ENCODE results near the gene RAD50.
"Not testable (repeated sequence)": the region's sequence is repeated elsewhere in the genome, so short reads cannot be mapped to it uniquely, and the experiment has no call there.

RAD50 gene

DNA sequence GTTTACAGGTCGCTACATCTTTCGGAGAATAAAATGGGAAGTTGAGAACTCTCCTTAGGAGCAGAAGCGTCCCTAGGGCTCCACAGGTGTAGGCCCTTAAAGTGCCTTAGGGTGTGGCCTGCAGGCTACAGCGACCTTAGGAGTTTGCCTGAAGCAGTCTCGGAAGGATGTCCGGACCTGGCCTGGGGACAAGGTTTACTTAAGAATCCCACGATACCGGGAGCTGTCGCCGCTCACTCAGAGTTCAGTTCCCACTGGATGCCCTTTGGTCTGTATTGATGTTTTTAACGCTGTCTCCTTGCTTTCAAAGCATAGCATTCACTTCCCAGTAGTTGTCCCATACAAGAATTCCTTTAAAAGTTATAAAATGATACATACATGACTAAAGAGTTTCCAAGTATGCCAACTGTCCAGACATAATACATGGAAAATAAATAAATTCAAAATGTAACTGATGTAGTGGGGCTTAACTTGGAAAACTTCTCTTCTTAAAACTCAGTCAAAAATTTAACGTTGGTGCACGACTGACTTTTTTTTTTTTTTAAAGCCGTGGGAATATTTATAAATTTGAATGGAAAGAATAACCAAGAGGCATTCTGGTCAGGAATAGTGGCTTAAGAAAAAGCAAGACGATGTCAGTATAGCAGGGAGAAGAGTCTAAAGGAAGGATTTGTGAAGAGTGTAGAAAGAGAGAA lies 848 bp downstream of the RAD50 start:
- peak; percentile 33 for DNase-seq

DNA sequence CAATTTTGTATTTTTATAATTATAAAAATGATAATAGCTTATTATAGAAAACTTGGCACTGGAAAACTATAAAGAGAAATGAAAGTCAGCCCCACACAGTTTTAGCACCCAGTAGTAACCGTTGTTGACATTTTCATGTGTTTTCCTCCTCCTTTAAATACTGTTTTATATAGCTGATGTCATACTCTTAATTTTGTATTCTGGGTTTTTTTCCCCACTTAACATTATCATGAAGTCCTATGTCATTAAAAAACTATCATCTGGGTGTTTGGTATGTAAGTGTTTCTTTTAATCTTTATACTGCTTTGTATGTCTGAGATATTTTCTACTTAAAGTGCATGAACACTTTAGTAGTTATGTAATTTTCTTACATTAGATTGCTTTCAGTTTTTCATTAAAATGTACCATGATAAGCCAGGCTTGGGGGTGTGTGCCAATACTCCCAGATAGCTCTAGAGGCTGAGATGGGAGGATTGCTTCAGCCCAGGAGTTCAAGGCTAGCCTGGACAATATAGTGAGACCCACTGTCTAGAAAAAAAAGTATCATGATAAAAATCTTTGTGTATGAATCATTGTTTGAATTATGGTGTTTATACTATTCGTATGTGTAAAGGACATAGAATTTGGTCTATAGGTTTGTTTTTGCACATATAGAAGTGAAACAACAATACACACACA lies 2.7 kb downstream of the RAD50 start:
- no peak for DNase-seq

DNA sequence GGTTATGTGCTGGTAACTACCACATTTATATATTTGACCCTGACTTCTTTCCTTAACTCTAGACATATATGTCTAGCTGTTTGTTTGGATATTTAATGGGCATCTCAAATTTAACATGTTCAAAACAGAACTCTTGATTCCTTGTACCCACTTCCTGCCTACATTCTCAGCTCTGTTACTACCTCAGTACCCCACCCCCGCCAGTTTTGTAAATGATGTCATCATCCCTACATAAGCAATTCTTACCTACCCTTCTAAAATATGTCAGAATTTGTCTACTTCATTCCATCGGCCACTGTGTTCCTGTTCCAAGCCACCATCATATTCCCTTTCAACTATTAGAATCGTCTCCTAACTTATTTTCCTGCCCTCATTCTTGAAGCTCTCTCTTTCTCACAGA lies 4.8 kb downstream of the RAD50 start:
- no peak for DNase-seq

DNA sequence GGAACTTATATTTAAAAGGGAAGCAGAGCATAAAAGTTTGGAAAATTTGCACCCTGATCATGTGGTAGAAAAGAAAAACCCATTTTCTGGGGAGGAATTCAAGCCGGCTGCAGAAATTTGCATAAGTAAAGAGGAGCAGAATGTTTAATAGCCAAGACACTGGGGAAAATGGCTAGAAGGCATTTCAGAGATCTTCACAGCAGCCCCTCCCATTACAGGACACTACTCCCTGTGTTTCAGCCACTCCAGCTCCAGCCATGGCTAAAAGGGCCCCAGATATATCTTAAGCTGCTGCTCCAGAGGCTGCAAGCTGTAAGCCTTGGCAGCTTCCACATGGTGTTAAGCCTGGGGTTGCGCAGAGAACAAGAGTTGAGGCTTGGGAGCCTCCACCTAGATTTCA lies 7.8 kb downstream of the RAD50 start:
- DNase-seq, result not testable (repeated sequence)

DNA sequence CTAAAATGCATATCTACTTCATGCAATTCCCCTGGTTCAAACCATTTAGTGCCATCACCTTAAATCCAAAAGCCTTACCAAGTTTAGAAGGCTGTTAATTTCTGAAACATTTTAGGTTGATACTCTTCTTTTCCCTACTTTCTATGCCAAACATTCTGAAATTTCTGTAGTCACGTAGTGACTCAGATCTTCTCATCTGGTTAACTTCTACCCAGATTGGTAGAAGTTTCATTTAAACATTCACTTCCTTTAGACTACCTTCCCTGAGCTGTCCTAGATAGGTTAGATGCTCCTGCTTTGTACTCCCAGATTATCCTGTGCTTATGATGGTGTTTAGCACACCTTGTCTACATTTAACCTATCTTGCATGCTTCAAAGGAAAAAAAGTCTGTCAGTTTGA lies 9.9 kb downstream of the RAD50 start:
- no peak for DNase-seq

- no peak for DNase-seq
Measured at GRCh38 chr5:132576123-132576522, 19.3 kb downstream of the RAD50 start.

DNA sequence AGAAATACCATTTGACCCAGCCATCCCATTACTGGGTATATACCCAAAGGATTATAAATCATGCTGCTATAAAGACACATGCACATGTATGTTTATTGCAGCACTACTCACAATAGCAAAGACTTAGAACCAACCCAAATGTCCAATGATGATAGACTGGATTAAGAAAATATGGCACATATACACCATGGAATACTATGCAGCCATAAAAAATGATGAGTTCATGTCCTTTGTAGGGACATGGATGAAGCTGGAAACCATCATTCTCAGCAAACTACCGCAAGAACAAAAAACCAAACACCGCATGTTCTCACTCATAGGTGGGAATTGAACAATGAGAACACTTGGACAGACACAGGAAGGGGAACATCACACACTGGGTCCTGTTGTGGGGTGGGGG lies 27.8 kb downstream of the RAD50 start:
- DNase-seq, result not testable (repeated sequence)

- DNase-seq, result no peak
Measured at GRCh38 chr5:132586063-132586462, 29.3 kb downstream of the RAD50 start.

GRCh38 chr5:132589467-132589866 lies 32.7 kb downstream of the RAD50 start:
- DNase-seq, result no peak

DNA sequence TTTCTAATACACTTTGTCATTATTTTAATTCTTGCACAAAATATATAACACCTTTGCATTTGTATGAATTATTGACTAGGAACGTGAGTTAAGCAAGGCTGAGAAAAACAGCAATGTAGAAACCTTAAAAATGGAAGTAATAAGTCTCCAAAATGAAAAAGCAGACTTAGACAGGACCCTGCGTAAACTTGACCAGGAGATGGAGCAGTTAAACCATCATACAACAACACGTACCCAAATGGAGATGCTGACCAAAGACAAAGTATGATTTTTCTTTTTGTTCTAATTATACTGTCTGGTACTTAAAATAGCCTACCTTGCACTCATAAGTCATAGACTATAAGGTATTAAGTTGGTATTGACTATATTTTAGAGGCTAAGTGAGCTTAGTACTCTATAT lies 34.4 kb downstream of the RAD50 start:
- DNase-seq, result no peak

GRCh38 chr5:132592521-132592920 lies 35.7 kb downstream of the RAD50 start:
- DNase-seq, result no peak

- no peak for DNase-seq
Measured at GRCh38 chr5:132594170-132594569, 37.4 kb downstream of the RAD50 start.

DNA sequence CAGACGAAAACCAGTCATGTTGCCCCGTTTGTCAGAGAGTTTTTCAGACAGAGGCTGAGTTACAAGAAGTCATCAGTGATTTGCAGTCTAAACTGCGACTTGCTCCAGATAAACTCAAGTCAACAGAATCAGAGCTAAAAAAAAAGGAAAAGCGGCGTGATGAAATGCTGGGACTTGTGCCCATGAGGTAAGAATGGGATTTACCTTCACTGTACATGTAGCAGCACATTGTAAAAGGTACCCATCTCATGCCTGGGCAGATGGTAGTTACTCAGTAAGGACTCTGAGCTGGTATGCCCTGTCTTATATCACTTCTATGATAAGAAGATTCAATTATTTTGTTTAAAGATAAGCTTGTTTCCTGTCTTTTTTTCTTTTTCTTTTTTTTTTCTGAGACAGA lies 38.8 kb downstream of the RAD50 start:
- DNase-seq, result no peak

GRCh38 chr5:132601071-132601728 lies 44.4 kb downstream of the RAD50 start:
- DNase-seq, result no peak

DNA sequence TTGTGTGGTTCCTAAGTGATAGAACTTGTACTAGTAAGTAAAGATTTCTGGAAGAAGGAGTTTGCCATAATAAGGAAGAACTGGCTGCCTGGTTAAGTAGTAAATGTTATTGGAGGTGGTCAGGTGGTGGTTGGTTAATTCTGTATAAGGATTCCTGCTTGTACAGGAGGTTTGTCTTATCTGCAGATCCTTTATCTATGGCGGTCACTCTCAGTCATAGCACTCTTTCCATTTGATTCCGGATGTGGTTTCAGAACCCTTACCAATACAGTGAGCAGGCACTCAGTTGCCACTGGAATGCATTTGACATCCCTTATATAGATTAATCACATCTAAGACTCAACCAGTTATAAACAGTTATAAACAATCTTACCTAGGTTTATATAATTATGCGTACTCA lies 50.3 kb downstream of the RAD50 start:
- no peak for DNase-seq

DNA sequence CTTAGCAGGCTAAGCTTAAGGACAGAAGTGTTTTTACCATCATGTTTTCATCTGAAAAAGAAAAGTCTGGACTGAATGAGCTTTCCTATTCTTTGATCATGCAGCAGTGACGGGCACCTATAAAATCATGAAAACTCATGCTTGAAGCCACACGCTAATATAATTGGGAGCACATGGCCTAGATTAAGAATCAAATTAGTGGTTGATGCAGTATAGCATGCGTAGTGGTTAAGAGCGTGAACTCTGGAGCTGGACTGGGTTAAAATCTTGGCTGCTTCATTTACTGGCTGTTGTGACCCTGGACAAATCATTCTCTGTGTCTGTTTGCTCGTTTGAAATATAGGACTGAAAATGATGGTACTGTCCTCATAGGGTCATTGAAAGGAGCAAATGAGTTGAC lies 51.3 kb downstream of the RAD50 start:
- no peak for DNase-seq

GRCh38 chr5:132611965-132612364 lies 55.2 kb downstream of the RAD50 start:
- no peak for DNase-seq

- DNase-seq, result no peak
Measured at GRCh38 chr5:132612846-132613245, 56.1 kb downstream of the RAD50 start.

- DNase-seq, result no peak
Measured at GRCh38 chr5:132621699-132622098, 64.9 kb downstream of the RAD50 start.

- DNase-seq, result no peak
Measured at GRCh38 chr5:132622608-132623007, 65.8 kb downstream of the RAD50 start.

GRCh38 chr5:132627470-132627869 lies 70.7 kb downstream of the RAD50 start:
- no peak for DNase-seq

DNA sequence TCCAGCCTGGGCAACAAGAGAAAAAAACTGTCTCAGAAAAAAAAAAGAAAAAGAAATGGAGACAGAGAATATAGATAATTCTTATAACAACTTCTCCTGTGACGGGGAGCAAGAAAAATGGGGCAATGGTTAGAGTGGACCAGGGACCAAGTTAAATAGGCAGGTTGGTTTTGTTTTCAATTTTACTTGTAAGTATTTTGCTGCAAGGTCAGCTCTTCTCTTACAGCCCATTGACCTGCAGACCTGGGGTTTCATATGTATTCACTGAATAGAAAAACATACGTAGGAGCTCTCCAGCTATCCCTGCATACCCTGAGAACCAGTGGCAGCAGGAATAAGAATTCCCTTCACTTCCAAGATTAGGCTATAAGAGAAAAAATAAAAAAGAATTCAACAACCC lies 72.0 kb downstream of the RAD50 start:
- no peak for DNase-seq

DNA sequence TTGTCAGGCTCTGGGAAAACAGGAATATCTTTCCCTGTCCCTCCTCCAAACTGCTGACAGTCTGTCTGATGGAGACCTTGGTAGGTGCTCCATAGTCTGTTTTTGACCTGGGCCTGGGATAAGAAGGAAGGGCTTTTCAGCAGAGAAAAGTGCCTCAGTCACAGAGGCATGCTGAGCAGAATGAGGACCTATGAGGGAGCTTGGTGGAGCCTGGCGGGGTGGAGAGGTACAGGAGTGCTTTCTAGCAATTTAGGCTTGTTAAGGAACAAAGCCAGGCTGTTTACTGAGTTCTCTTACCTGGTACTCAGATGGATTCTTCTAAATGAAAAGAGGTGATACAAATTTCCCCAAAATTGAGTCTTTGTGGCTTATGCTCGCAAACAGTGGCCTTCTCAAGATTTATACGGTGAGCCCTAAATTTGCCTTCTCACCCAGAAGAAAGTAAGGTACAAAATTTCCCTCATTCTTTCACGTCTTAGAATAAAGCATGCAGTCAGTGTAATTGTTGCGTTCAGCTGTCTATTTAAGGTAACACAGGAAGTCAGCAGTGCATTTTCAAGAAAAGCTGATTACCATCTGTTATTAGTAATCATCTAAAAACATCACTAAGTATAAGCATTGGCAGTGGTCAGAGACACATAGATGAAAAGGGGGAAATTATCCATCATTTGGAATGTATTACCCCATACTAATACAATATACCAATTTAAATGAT lies 72.6 kb downstream of the RAD50 start:
- DNase-seq, result no peak

GRCh38 chr5:132633587-132633986 lies 76.8 kb downstream of the RAD50 start:
- DNase-seq, result not testable (repeated sequence)
